SU-DHL-6 (cell line): ENCODE results near the gene LHX1.

Experiments used
- CTCF ChIP-seq: fragments of 200-600 bp; sonication (generic); IDR thresholded peaks from one replicate; pipeline ENCODE4 v1.5.1; 2017; ENCODE audit warnings: antibody characterized with exemption, mild to moderate bottlenecking, low read length, moderate library complexity; ENCODE audit not compliant: insufficient read depth, poor library complexity, severe bottlenecking
- EZH2phosphoT487 ChIP-seq: fragments of 200-600 bp; sonication (generic), shearing (Covaris generic); conservative IDR thresholded peaks from 2 replicates; pipeline ENCODE4 v1.6.1; 2018; ENCODE audit warnings: mild to moderate bottlenecking, antibody characterized with exemption, low read length, moderate library complexity, mixed read lengths

- no peak for TF ChIP-seq CTCF
- TF ChIP-seq EZH2phosphoT487 = no peak
Observed at GRCh38 chr17:36939052-36939801, 2.0 kb downstream of the LHX1 start.
